ENCODE results near the gene ELF4.
A peak's percentile ranks its signal among the peaks of the same experiment; 100 is the strongest.

ELF4 gene

DNA sequence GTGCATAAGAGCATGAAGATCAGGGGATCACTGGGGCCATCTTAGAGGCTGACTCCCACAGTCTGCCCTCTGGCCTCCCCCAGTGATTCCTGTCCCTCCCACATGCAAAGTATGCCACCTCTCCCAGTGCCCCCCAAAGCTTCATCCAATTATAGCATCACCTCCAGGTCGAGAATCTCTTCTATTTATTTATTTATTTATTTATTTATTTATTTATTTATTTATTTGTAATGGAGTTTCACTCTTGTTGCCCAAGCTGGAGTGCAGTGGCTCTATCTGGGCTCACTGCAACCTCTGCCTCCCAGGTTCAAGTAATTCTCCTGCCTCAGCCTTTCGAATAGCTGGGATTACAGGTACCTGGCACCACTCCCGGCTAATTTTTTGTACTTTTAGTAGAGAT, 77.7 kb downstream of the ELF4 start:
- no peak for DNase-seq (ENCODE audit: low read depth, low spot score)
- ChIA-PET POLR2A (no interaction called here), CTCF (interaction anchor here (1.1 to 2.5 kb wide), 3 partner anchors 19 to 107 kb away, joined by 3 to 8 read pairs (median 6); no protein-coding TSS in a partner anchor)
- TF ChIP-seq, protein P1, sequence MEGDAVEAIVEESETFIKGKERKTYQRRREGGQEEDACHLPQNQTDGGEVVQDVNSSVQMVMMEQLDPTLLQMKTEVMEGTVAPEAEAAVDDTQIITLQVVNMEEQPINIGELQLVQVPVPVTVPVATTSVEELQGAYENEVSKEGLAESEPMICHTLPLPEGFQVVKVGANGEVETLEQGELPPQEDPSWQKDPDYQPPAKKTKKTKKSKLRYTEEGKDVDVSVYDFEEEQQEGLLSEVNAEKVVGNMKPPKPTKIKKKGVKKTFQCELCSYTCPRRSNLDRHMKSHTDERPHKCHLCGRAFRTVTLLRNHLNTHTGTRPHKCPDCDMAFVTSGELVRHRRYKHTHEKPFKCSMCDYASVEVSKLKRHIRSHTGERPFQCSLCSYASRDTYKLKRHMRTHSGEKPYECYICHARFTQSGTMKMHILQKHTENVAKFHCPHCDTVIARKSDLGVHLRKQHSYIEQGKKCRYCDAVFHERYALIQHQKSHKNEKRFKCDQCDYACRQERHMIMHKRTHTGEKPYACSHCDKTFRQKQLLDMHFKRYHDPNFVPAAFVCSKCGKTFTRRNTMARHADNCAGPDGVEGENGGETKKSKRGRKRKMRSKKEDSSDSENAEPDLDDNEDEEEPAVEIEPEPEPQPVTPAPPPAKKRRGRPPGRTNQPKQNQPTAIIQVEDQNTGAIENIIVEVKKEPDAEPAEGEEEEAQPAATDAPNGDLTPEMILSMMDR (IDR thresholded peaks at IDR 0.05; ENCODE audit: insufficient read depth, low read length, missing control alignments), result no peak
- H3K4me3 ChIP-seq (ENCODE audit: low read depth, low read length), result no peak overlapping the region

DNA sequence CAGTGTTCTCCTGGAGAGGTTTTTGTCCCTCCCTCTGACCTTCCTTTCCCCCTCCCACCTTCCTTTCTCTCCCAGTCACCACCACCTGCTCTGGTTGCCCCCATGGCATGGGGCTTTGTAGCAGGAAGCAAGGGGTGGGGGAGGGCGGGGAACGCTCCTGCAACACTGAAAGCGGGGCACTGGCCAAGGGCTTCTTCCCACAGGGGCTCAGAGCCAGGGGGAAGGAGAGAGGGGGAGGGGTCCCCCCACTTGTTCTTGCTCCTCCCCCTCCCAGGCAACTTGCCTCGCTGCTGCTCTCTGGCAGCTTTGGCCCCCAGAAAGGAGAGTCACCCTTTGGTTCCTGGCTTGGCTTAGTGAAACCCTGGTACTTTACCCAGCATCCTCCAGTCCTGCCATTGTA, 79.5 kb downstream of the ELF4 start:
- POLR2A ChIA-PET, result no interaction called here
- DNase-seq (ENCODE audit: low read depth, low spot score), result no peak
- CTCF ChIA-PET, result interaction anchor here (2.5 kb wide), 1 partner anchor 30 kb away, joined by 8 read pairs; no protein-coding TSS in a partner anchor
- H3K4me3 ChIP-seq (ENCODE audit: low read depth, low read length), result no peak overlapping the region
- TF ChIP-seq, protein P1 (IDR thresholded peaks at IDR 0.05; ENCODE audit: insufficient read depth, low read length, missing control alignments), result no peak

DNA sequence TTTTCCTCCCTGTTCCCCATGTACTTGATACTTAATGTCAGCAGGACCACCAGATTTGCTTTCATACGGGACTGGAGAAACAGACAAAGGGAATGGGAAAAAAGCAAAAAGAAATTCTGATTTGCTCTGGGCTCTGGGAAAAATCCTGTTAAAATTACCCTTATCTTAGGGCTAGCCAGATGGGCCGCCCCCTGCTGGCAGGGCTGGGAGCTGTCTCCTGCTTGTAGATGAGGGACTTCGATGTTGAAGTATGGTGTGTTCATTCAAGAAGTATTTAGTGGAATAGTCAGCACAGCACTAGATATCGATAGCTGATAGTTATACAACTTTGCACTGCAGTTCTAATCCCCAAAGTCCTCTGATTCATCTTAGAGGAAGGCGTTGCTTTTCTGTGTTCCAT, 82.1 kb downstream of the ELF4 start:
- POLR2A ChIA-PET, result no interaction called here
- H3K4me3 ChIP-seq (ENCODE audit: low read depth, low read length), result no peak overlapping the region
- TF ChIP-seq, protein P1 (IDR thresholded peaks at IDR 0.05; ENCODE audit: insufficient read depth, low read length, missing control alignments), result peak; percentile 70
- CTCF ChIA-PET, result interaction anchor here (0.8 to 8.4 kb wide), 24 partner anchors 9 to 427 kb away, joined by 3 to 94 read pairs (median 5); no protein-coding TSS in a partner anchor
- DNase-seq (ENCODE audit: low read depth, low spot score), result no peak

DNA sequence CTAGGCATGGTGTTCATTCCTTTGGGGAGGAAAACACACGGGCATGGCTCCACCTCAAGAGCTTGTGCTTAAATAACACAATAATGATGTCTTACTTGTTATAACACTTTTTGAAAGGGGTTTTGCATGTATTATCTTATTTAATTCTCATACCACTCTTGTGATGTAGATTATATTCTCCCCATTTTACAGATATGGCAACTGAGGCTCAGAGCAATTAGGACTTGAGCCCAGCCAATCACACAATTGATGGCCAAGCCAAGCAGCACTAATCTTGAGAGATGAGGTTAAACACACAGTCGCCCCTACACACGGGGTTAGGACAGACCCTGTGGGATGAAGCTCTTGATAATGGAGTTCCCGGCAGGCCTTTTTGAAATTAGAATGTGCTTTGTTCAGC, 82.7 kb downstream of the ELF4 start:
- POLR2A ChIA-PET, result no interaction called here
- DNase-seq (ENCODE audit: low read depth, low spot score), result no peak
- CTCF ChIA-PET, result interaction anchor here (0.8 to 8.4 kb wide), 22 partner anchors 9 to 426 kb away, joined by 3 to 94 read pairs (median 6); no protein-coding TSS in a partner anchor
- TF ChIP-seq, protein P1 (IDR thresholded peaks at IDR 0.05; ENCODE audit: insufficient read depth, low read length, missing control alignments), result no peak
- H3K4me3 ChIP-seq (ENCODE audit: low read depth, low read length), result no peak overlapping the region

DNA sequence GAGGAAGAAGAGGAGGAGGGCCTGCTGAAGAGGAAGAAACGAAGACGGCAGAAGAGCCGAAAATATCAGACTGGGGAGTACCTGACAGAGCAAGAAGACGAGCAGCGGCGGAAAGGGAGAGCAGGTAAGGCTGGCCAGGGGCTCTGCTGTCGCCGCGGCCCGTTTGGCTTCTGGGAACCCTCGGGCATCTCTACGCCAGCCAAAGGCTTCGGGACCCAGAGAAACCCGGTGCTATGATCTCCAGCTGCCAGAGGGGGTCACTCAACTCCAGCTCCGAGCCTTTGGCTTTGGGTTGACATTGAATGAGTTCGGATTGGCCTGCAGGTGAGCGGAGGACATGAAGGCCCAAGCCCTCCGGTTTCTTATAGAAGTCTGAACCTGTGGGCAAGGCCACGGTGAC, 85.0 kb downstream of the ELF4 start:
- no peak for DNase-seq (ENCODE audit: low read depth, low spot score)
- CTCF ChIA-PET, result interaction anchor here (1.1 to 8.4 kb wide), 3 partner anchors 36 to 99 kb away, joined by 3 to 94 read pairs (median 8); no protein-coding TSS in a partner anchor
- POLR2A ChIA-PET, result no interaction called here
- H3K4me3 ChIP-seq (ENCODE audit: low read depth, low read length), result no peak overlapping the region
- TF ChIP-seq, protein P1 (IDR thresholded peaks at IDR 0.05; ENCODE audit: insufficient read depth, low read length, missing control alignments), result no peak

DNA sequence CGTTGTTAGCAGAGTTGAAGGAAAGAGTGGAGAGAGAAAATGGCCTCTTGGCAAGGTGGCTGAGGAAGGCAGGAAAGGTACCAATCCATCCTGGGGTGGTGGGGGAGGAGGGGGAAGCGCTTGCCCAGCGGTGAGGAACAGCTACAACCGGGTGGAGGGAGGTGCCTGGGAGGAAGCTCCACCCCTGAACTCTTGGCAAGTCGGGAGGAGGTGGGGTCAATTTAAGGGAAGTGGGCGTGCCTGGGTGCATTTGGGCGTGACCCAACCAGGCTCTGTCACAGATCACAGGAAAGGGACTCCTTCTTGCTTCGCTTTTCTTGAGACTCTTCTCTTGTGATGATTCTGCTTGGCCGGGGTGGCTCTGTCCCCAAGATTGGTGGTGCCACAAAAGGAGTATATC, 86.2 kb downstream of the ELF4 start:
- TF ChIP-seq, protein P1 (IDR thresholded peaks at IDR 0.05; ENCODE audit: insufficient read depth, low read length, missing control alignments), result no peak
- no peak overlapping the region for H3K4me3 ChIP-seq (ENCODE audit: low read depth, low read length)
- DNase-seq (ENCODE audit: low read depth, low spot score), result no peak
- CTCF ChIA-PET, result interaction anchor here (2.5 to 8.4 kb wide), 2 partner anchors 37 to 98 kb away, joined by 8 to 94 read pairs; no protein-coding TSS in a partner anchor
- POLR2A ChIA-PET, result no interaction called here

All from AG04449 (cell line).